ENCODE data around the gene EPHA7. TPM values are rescaled to one million over a fixed set of nuclear protein-coding genes. Genes with fewer than 3 reads are reported as not detected.

The EPHA7 gene
- total RNA-seq, 1 donor = under 0.01 TPM

GRCh38 chr6:93272896-93273295 lies 146.5 kb downstream of the EPHA7 start:
- no peaks in the 10 kb centered on the region for H3K27me3 ChIP-seq (ENCODE audit: insufficient read depth, low read length)
- H3K9me3 ChIP-seq (ENCODE audit: low read depth, low read length) = no peaks in the 10 kb centered on the region
- H3K4me1 ChIP-seq (ENCODE audit: insufficient read depth, low read length) = no peaks in the 10 kb centered on the region
- H3K4me3 ChIP-seq (ENCODE audit: low read length) = no peak overlapping the region

- Histone ChIP-seq H3K4me1 (ENCODE audit: insufficient read depth, low read length) (no peaks in the 10 kb centered on the region), H3K9me3 (ENCODE audit: low read depth, low read length) (no peaks in the 10 kb centered on the region), H3K4me3 (ENCODE audit: low read length) (no peak overlapping the region), H3K27me3 (ENCODE audit: insufficient read depth, low read length) (no peaks in the 10 kb centered on the region)
These were observed 147.1 kb downstream of the EPHA7 start for GRCh38 chr6:93272211-93272610.

- Histone ChIP-seq H3K27me3 (ENCODE audit: insufficient read depth, low read length) (no peaks in the 10 kb centered on the region), H3K9me3 (ENCODE audit: low read depth, low read length) (no peaks in the 10 kb centered on the region), H3K4me1 (ENCODE audit: insufficient read depth, low read length) (no peaks in the 10 kb centered on the region), H3K4me3 (ENCODE audit: low read length) (no peak overlapping the region)
These were observed 153.1 kb downstream of the EPHA7 start for GRCh38 chr6:93266116-93266817.

GRCh38 chr6:93260881-93261280 lies 158.5 kb downstream of the EPHA7 start:
- Histone ChIP-seq H3K4me3 (ENCODE audit: low read length) (no peak overlapping the region), H3K27me3 (ENCODE audit: insufficient read depth, low read length) (no peaks in the 10 kb centered on the region), H3K4me1 (ENCODE audit: insufficient read depth, low read length) (no peaks in the 10 kb centered on the region), H3K9me3 (ENCODE audit: low read depth, low read length) (no peaks in the 10 kb centered on the region)

GRCh38 chr6:93259332-93259731 lies 160.0 kb downstream of the EPHA7 start:
- no peak overlapping the region for H3K4me3 ChIP-seq (ENCODE audit: low read length)
- H3K4me1 ChIP-seq (ENCODE audit: insufficient read depth, low read length) = no peaks in the 10 kb centered on the region
- H3K27me3 ChIP-seq (ENCODE audit: insufficient read depth, low read length) = no peaks in the 10 kb centered on the region
- H3K9me3 ChIP-seq (ENCODE audit: low read depth, low read length) = no peaks in the 10 kb centered on the region

GRCh38 chr6:93252930-93253329 lies 166.4 kb downstream of the EPHA7 start:
- Histone ChIP-seq H3K9me3 (ENCODE audit: low read depth, low read length) (no peaks in the 10 kb centered on the region), H3K4me1 (ENCODE audit: insufficient read depth, low read length) (no peaks in the 10 kb centered on the region), H3K4me3 (ENCODE audit: low read length) (no peak overlapping the region), H3K27me3 (ENCODE audit: insufficient read depth, low read length) (no peaks in the 10 kb centered on the region)

- H3K4me3 ChIP-seq (ENCODE audit: low read length) = no peak overlapping the region
- H3K4me1 ChIP-seq (ENCODE audit: insufficient read depth, low read length) = no peaks in the 10 kb centered on the region
- no peaks in the 10 kb centered on the region for H3K9me3 ChIP-seq (ENCODE audit: low read depth, low read length)
- H3K27me3 ChIP-seq (ENCODE audit: insufficient read depth, low read length) = no peaks in the 10 kb centered on the region
These were observed 170.7 kb downstream of the EPHA7 start for GRCh38 chr6:93248631-93249030.

GRCh38 chr6:93243231-93243778 lies 176.1 kb downstream of the EPHA7 start:
- H3K27me3 ChIP-seq (ENCODE audit: insufficient read depth, low read length) = no peaks in the 10 kb centered on the region
- no peak overlapping the region for H3K4me3 ChIP-seq (ENCODE audit: low read length)
- H3K4me1 ChIP-seq (ENCODE audit: insufficient read depth, low read length) = no peaks in the 10 kb centered on the region
- no peaks in the 10 kb centered on the region for H3K9me3 ChIP-seq (ENCODE audit: low read depth, low read length)

- H3K4me1 ChIP-seq (ENCODE audit: insufficient read depth, low read length) = no peaks in the 10 kb centered on the region
- H3K27me3 ChIP-seq (ENCODE audit: insufficient read depth, low read length) = no peaks in the 10 kb centered on the region
- no peaks in the 10 kb centered on the region for H3K9me3 ChIP-seq (ENCODE audit: low read depth, low read length)
- H3K4me3 ChIP-seq (ENCODE audit: low read length) = no peak overlapping the region
These were observed 177.3 kb downstream of the EPHA7 start for GRCh38 chr6:93242049-93242448.

GRCh38 chr6:93238632-93239031 lies 180.7 kb downstream of the EPHA7 start:
- Histone ChIP-seq H3K27me3 (ENCODE audit: insufficient read depth, low read length) (no peaks in the 10 kb centered on the region), H3K9me3 (ENCODE audit: low read depth, low read length) (no peaks in the 10 kb centered on the region), H3K4me3 (ENCODE audit: low read length) (no peak overlapping the region), H3K4me1 (ENCODE audit: insufficient read depth, low read length) (no peaks in the 10 kb centered on the region)

GRCh38 chr6:93235775-93236174 lies 183.6 kb downstream of the EPHA7 start:
- H3K9me3 ChIP-seq (ENCODE audit: low read depth, low read length) = no peaks in the 10 kb centered on the region
- H3K27me3 ChIP-seq (ENCODE audit: insufficient read depth, low read length) = no peaks in the 10 kb centered on the region
- no peak overlapping the region for H3K4me3 ChIP-seq (ENCODE audit: low read length)
- no peaks in the 10 kb centered on the region for H3K4me1 ChIP-seq (ENCODE audit: insufficient read depth, low read length)

- H3K9me3 ChIP-seq (ENCODE audit: low read depth, low read length) = no peaks in the 10 kb centered on the region
- no peaks in the 10 kb centered on the region for H3K27me3 ChIP-seq (ENCODE audit: insufficient read depth, low read length)
- no peaks in the 10 kb centered on the region for H3K4me1 ChIP-seq (ENCODE audit: insufficient read depth, low read length)
- H3K4me3 ChIP-seq (ENCODE audit: low read length) = no peak overlapping the region
These were observed 192.5 kb downstream of the EPHA7 start for GRCh38 chr6:93226822-93227221.

- Histone ChIP-seq H3K9me3 (ENCODE audit: low read depth, low read length) (peaks cover under 1% of the 10 kb centered on the region), H3K27me3 (ENCODE audit: insufficient read depth, low read length) (no peaks in the 10 kb centered on the region), H3K4me3 (ENCODE audit: low read length) (no peak overlapping the region), H3K4me1 (ENCODE audit: insufficient read depth, low read length) (no peaks in the 10 kb centered on the region)
These were observed 197.1 kb downstream of the EPHA7 start for GRCh38 chr6:93222071-93222851.

GRCh38 chr6:93219447-93219846 lies 199.9 kb downstream of the EPHA7 start:
- H3K4me3 ChIP-seq (ENCODE audit: low read length) = no peak overlapping the region
- peaks cover 13% of the 10 kb centered on the region for H3K9me3 ChIP-seq (ENCODE audit: low read depth, low read length)
- H3K27me3 ChIP-seq (ENCODE audit: insufficient read depth, low read length) = no peaks in the 10 kb centered on the region
- H3K4me1 ChIP-seq (ENCODE audit: insufficient read depth, low read length) = no peaks in the 10 kb centered on the region

- H3K4me3 ChIP-seq (ENCODE audit: low read length) = no peak overlapping the region
- peaks cover 13% of the 10 kb centered on the region for H3K9me3 ChIP-seq (ENCODE audit: low read depth, low read length)
- H3K27me3 ChIP-seq (ENCODE audit: insufficient read depth, low read length) = no peaks in the 10 kb centered on the region
- no peaks in the 10 kb centered on the region for H3K4me1 ChIP-seq (ENCODE audit: insufficient read depth, low read length)
These were observed 201.3 kb downstream of the EPHA7 start for GRCh38 chr6:93218096-93218495.

Measured in mononuclear cell (primary cell).